ENCODE data around the gene GUCY2F. TPM values are rescaled to one million over a fixed set of nuclear protein-coding genes. Genes with fewer than 3 reads are reported as not detected.

GUCY2F gene
- total RNA-seq, 2 experiments from 2014 or later = not detected

DNA sequence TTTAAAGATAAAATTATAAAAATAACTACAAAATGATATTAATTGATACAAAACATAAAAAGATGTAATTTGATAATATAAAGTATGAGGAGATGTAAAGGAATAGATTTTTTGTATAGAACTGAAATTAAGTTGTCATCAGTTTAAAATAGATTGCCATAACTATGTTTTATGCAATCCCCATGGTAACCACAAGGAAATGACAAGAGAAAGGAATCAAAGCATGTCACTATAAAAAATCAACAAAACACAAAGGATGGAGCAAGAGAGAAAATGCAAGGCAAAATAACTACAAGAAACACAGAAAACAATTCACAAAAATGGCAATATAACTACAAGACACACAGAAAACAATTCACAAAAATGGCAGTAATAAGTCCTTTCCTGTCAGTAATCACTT lies 27.0 kb upstream of the GUCY2F start:
- CTCF ChIA-PET = no interaction called here
- Mint-ChIP-seq H3K4me3 (no peak overlapping the region), H3K36me3 (ENCODE audit: low read depth) (no peaks in the 10 kb centered on the region), H3K27me3 (peaks cover 36% of the 10 kb centered on the region), H3K9me3 (no peaks in the 10 kb centered on the region), H3K27ac (no peak overlapping the region), H3K4me1 (ENCODE audit: low read depth) (no peaks in the 10 kb centered on the region)
- peaks cover 0 to 8% of the 10 kb centered on the region in 2 experiments for H3K27me3 ChIP-seq (ENCODE audit: control insufficient read depth in 1 of 2, insufficient read depth in 2 of 2, low read length in 2 of 2)
- no peaks in the 10 kb centered on the region for H3K36me3 ChIP-seq (ENCODE audit: insufficient read depth, low read length)
- no peak overlapping the region for H3K27ac ChIP-seq (ENCODE audit: low read depth in 1 of 2, low read length in 2 of 2)
- DNase-seq = no peak
- H3K9me3 ChIP-seq (ENCODE audit: control insufficient read depth in 1 of 2, insufficient read depth in 1 of 2, low read length in 2 of 2) = no peaks in the 10 kb centered on the region
- intact Hi-C loops (cut with DNase I, micrococcal nuclease) = no loop called here
- ATAC-seq (ENCODE audit: poor library complexity) = no peak
- no peaks in the 10 kb centered on the region for H3K4me1 ChIP-seq (ENCODE audit: insufficient read depth, low read length)
- POLR2A ChIA-PET = no interaction called here
- no peak overlapping the region for H3K4me3 ChIP-seq (ENCODE audit: low read length)
- TF ChIP-seq, protein P1, sequence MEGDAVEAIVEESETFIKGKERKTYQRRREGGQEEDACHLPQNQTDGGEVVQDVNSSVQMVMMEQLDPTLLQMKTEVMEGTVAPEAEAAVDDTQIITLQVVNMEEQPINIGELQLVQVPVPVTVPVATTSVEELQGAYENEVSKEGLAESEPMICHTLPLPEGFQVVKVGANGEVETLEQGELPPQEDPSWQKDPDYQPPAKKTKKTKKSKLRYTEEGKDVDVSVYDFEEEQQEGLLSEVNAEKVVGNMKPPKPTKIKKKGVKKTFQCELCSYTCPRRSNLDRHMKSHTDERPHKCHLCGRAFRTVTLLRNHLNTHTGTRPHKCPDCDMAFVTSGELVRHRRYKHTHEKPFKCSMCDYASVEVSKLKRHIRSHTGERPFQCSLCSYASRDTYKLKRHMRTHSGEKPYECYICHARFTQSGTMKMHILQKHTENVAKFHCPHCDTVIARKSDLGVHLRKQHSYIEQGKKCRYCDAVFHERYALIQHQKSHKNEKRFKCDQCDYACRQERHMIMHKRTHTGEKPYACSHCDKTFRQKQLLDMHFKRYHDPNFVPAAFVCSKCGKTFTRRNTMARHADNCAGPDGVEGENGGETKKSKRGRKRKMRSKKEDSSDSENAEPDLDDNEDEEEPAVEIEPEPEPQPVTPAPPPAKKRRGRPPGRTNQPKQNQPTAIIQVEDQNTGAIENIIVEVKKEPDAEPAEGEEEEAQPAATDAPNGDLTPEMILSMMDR (IDR thresholded peaks at IDR 0.05) = no peak

GRCh38 chrX:109501176-109501575 lies 19.3 kb upstream of the GUCY2F start:
- H3K4me3 ChIP-seq (ENCODE audit: low read length) = no peak overlapping the region
- Mint-ChIP-seq H3K4me3 (no peak overlapping the region), H3K4me1 (ENCODE audit: low read depth) (no peaks in the 10 kb centered on the region), H3K27ac (no peak overlapping the region), H3K27me3 (peaks cover 9% of the 10 kb centered on the region), H3K36me3 (ENCODE audit: low read depth) (no peaks in the 10 kb centered on the region), H3K9me3 (no peaks in the 10 kb centered on the region)
- no peaks in the 10 kb centered on the region for H3K27me3 ChIP-seq (ENCODE audit: control insufficient read depth in 1 of 2, insufficient read depth in 2 of 2, low read length in 2 of 2)
- TF ChIP-seq, protein P1 (IDR thresholded peaks at IDR 0.05) = no peak
- H3K27ac ChIP-seq (ENCODE audit: low read depth in 1 of 2, low read length in 2 of 2) = no peak overlapping the region
- ATAC-seq (ENCODE audit: poor library complexity) (no peak), DNase-seq (peak in 2 of 14 experiments; percentile 1 to 12)
- intact Hi-C loops (cut with DNase I, micrococcal nuclease) = no loop called here
- ChIA-PET POLR2A (no interaction called here), CTCF (no interaction called here)
- H3K9me3 ChIP-seq (ENCODE audit: control insufficient read depth in 1 of 2, insufficient read depth in 1 of 2, low read length in 2 of 2) = no peaks in the 10 kb centered on the region
- H3K36me3 ChIP-seq (ENCODE audit: insufficient read depth, low read length) = no peaks in the 10 kb centered on the region
- H3K4me1 ChIP-seq (ENCODE audit: insufficient read depth, low read length) = no peaks in the 10 kb centered on the region

GRCh38 chrX:109498434-109498833 lies 16.5 kb upstream of the GUCY2F start:
- Mint-ChIP-seq H3K27ac (no peak overlapping the region), H3K36me3 (ENCODE audit: low read depth) (no peaks in the 10 kb centered on the region), H3K4me1 (ENCODE audit: low read depth) (no peaks in the 10 kb centered on the region), H3K9me3 (no peaks in the 10 kb centered on the region), H3K27me3 (peaks cover 21% of the 10 kb centered on the region), H3K4me3 (no peak overlapping the region)
- no peak overlapping the region for H3K27ac ChIP-seq (ENCODE audit: low read depth in 1 of 2, low read length in 2 of 2)
- intact Hi-C loops (cut with DNase I, micrococcal nuclease) = no loop called here
- H3K4me1 ChIP-seq (ENCODE audit: insufficient read depth, low read length) = no peaks in the 10 kb centered on the region
- ChIA-PET POLR2A (no interaction called here), CTCF (no interaction called here)
- no peak overlapping the region for H3K4me3 ChIP-seq (ENCODE audit: low read length)
- no peaks in the 10 kb centered on the region for H3K27me3 ChIP-seq (ENCODE audit: control insufficient read depth in 1 of 2, insufficient read depth in 2 of 2, low read length in 2 of 2)
- H3K36me3 ChIP-seq (ENCODE audit: insufficient read depth, low read length) = no peaks in the 10 kb centered on the region
- TF ChIP-seq, protein P1 (IDR thresholded peaks at IDR 0.05) = no peak
- H3K9me3 ChIP-seq (ENCODE audit: control insufficient read depth in 1 of 2, insufficient read depth in 1 of 2, low read length in 2 of 2) = no peaks in the 10 kb centered on the region
- ATAC-seq (ENCODE audit: poor library complexity) = no peak
- no peak for DNase-seq

Measured in CD4-positive, alpha-beta T cell (primary cell).